ENCODE results near the gene MGAT5. TPM values are rescaled to one million over a fixed set of nuclear protein-coding genes. Genes with fewer than 3 reads are reported as not detected.
A peak's percentile ranks its signal among the peaks of the same experiment; 100 is the strongest.

Gene MGAT5
- total RNA-seq, 4 donors from 2014 or later = 32.4 to 65.9 (median 46.6) TPM

- Histone ChIP-seq H3K27ac (peak overlapping the region in 1 of 4 donors; percentile 40), H3K4me3 (no peak overlapping the region), H3K9me3 (no peaks in the 10 kb centered on the region), H3K36me3 (peaks cover 0 to 7% of the 10 kb centered on the region in 2 donors), H3K27me3 (no peaks in the 10 kb centered on the region), H3K4me1 (peaks cover 0 to 67% (median 24%) of the 10 kb centered on the region in 3 donors)
- WGBS, 2 donors (ENCODE audit: low coverage in 1 of 2) = 96 to 99% methylated on average over 7 of the region's 7 CpGs
- TF ChIP-seq POLR2AphosphoS5 (IDR thresholded peaks at IDR 0.05) = no peak
- no peak for ATAC-seq
Measured at GRCh38 chr2:134257965-134258683, 4.3 kb downstream of the MGAT5 start.

GRCh38 chr2:134258684-134259388 is 5.0 kb downstream of the MGAT5 start:
- TF ChIP-seq POLR2AphosphoS5 (IDR thresholded peaks at IDR 0.05) = no peak
- TF ChIP-seq, protein P1, sequence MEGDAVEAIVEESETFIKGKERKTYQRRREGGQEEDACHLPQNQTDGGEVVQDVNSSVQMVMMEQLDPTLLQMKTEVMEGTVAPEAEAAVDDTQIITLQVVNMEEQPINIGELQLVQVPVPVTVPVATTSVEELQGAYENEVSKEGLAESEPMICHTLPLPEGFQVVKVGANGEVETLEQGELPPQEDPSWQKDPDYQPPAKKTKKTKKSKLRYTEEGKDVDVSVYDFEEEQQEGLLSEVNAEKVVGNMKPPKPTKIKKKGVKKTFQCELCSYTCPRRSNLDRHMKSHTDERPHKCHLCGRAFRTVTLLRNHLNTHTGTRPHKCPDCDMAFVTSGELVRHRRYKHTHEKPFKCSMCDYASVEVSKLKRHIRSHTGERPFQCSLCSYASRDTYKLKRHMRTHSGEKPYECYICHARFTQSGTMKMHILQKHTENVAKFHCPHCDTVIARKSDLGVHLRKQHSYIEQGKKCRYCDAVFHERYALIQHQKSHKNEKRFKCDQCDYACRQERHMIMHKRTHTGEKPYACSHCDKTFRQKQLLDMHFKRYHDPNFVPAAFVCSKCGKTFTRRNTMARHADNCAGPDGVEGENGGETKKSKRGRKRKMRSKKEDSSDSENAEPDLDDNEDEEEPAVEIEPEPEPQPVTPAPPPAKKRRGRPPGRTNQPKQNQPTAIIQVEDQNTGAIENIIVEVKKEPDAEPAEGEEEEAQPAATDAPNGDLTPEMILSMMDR (IDR thresholded peaks at IDR 0.05) = no peak
- TF ChIP-seq POLR2A (IDR thresholded peaks at IDR 0.05) = no peak
- no peak for TF ChIP-seq EP300 (IDR thresholded peaks at IDR 0.05)
- peaks cover 0 to 60% (median 20%) of the 10 kb centered on the region in 3 donors for H3K4me1 ChIP-seq
- H3K4me3 ChIP-seq = no peak overlapping the region
- H3K27me3 ChIP-seq = no peaks in the 10 kb centered on the region
- ATAC-seq = no peak
- no peaks in the 10 kb centered on the region for H3K9me3 ChIP-seq
- peaks cover 0 to 7% of the 10 kb centered on the region in 2 donors for H3K36me3 ChIP-seq
- 83 to 84% methylated on average over 3 to 4 of the region's 7 CpGs for WGBS, 2 donors (ENCODE audit: low coverage in 1 of 2)
- peak overlapping the region in 1 of 4 donors; percentile 40 for H3K27ac ChIP-seq

DNA sequence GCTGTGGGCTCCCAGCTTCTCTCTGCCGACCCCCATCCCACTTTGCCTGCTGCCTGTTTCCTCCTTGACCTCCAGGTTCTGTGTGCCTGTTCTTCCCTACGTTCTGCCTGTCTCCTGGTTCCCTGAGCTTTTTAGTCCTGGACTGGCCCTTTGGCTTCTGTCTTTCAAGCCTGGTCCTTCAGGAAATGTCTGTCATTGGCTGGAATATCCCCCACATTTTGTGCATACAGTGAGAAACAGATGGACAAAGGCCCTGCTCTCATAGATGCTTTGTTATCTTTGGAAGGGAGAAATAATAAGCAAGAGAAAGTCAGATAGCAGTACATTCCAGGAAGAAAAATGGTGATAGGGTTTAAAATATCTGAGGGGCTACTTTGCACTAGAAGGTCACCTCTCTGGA is 5.7 kb downstream of the MGAT5 start:
- H3K27ac ChIP-seq = peak overlapping the region in 2 of 4 donors; percentile 15 to 40
- peaks cover 0 to 53% (median 18%) of the 10 kb centered on the region in 3 donors for H3K4me1 ChIP-seq
- H3K4me3 ChIP-seq = no peak overlapping the region
- WGBS, 2 donors (ENCODE audit: low coverage in 1 of 2) = 83 to 84% methylated on average over 1 to 2 of the region's 2 CpGs
- TF ChIP-seq EP300 (IDR thresholded peaks at IDR 0.05) (no peak), POLR2A (IDR thresholded peaks at IDR 0.05) (no peak), POLR2AphosphoS5 (IDR thresholded peaks at IDR 0.05) (no peak)
- TF ChIP-seq, protein P1 (IDR thresholded peaks at IDR 0.05) = no peak
- no peak for ATAC-seq
- H3K27me3 ChIP-seq = no peaks in the 10 kb centered on the region
- H3K36me3 ChIP-seq = peaks cover 0 to 2% of the 10 kb centered on the region in 2 donors
- no peaks in the 10 kb centered on the region for H3K9me3 ChIP-seq

DNA sequence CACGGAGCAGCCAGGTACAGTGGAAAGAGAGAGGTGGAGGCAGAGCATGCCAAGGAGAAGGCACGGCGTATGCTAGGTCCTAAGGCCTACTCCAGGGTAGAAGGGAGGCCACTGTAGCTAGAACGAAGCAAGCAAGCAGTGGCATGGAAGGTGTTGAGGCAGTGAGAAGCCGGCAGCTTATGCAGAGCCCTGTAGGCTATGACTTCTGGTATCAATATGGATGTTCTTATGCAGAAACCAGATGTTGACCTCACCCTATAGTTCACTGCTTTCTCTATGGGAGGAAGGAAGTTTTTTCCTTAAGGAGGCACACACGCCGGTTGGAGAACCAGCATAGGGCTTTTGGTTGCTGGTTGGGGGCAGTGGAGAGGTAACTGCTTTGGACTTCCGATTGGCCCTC is 6.1 kb downstream of the MGAT5 start:
- 75 to 90% methylated on average over 4 to 5 of the region's 8 CpGs for WGBS, 2 donors (ENCODE audit: low coverage in 1 of 2)
- H3K27ac ChIP-seq = peak overlapping the region in 1 of 4 donors; percentile 15

DNA sequence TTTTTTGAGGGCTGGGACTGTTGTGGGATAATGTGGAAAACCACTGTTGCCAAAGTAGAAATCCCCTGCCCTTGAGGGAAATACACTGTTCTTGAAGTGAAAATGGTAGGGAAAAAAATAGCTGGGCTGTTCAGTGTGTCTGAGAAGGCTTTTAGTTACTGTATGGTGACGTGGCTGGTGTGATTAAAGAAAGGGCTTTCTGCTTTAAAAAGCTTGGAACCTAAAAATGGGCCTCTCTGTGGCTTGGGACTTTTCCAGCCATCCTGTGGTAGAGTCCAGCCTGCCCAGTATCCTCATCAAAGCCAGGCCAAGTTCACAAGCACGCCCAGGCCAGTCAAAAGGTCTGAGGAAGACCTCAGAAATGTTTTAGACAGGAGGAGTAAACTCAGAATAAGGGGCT is 6.8 kb downstream of the MGAT5 start:
- no peak overlapping the region for H3K27ac ChIP-seq
- TF ChIP-seq POLR2A (IDR thresholded peaks at IDR 0.05) (no peak), POLR2AphosphoS5 (IDR thresholded peaks at IDR 0.05) (no peak), EP300 (IDR thresholded peaks at IDR 0.05) (no peak)
- TF ChIP-seq, protein P1 (IDR thresholded peaks at IDR 0.05) = no peak
- ATAC-seq = no peak
- no peak overlapping the region for H3K4me3 ChIP-seq
- no peaks in the 10 kb centered on the region for H3K9me3 ChIP-seq
- H3K36me3 ChIP-seq = no peaks in the 10 kb centered on the region
- H3K4me1 ChIP-seq = peaks cover 0 to 49% (median 15%) of the 10 kb centered on the region in 3 donors
- 25 to 33% methylated on average over 1 of the region's 2 CpGs for WGBS, 2 donors (ENCODE audit: low coverage in 1 of 2)
- no peaks in the 10 kb centered on the region for H3K27me3 ChIP-seq

More for the DNA sequence above, 6.1 kb downstream of the MGAT5 start:
- H3K27me3 ChIP-seq = no peaks in the 10 kb centered on the region
- no peak overlapping the region for H3K4me3 ChIP-seq
- ATAC-seq = no peak
- H3K4me1 ChIP-seq = peaks cover 0 to 49% (median 15%) of the 10 kb centered on the region in 3 donors
- H3K9me3 ChIP-seq = no peaks in the 10 kb centered on the region
- no peak for TF ChIP-seq POLR2AphosphoS5 (IDR thresholded peaks at IDR 0.05)
- TF ChIP-seq EP300 (IDR thresholded peaks at IDR 0.05) = no peak
- no peak for TF ChIP-seq POLR2A (IDR thresholded peaks at IDR 0.05)
- TF ChIP-seq, protein P1 (IDR thresholded peaks at IDR 0.05) = no peak
- H3K36me3 ChIP-seq = no peaks in the 10 kb centered on the region
